Activated naive CD4-positive, alpha-beta T cell treated with anti-CD3 and anti-CD28 coated beads, Interleukin-2, amount 10 ng/mL, durations not matched to agents 7 days and 5 days (primary cell): ENCODE measurements around the gene BCAS3.
A peak's percentile ranks its signal among the peaks of the same experiment; 100 is the strongest.
"Not testable (repeated sequence)": the region's sequence is repeated elsewhere in the genome, so short reads cannot be mapped to it uniquely, and the experiment has no call there.

ENCODE experiments used
- CTCF ChIA-PET: fragments of 350-600 bp; sonication (Branson Sonifier 250); formaldehyde crosslinking; loops from one replicate; lab custom pipeline; 2021; ENCODE audit warnings: antibody characterized with exemption; lab: Charles Lee
- DNase-seq: peaks from one replicate; pipeline ENCODE4 v3.0.0-alpha.2; 2020
- H3K27ac Mint-ChIP-seq: one replicate; pipeline ENCODE4 v1.8.0; 2021; ENCODE audit warnings: mild to moderate bottlenecking, moderate library complexity, mixed read lengths
- H3K27me3 Mint-ChIP-seq: one replicate; pipeline ENCODE4 v1.8.0; 2021; ENCODE audit warnings: mild to moderate bottlenecking, mixed read lengths
- H3K36me3 Mint-ChIP-seq: one replicate; pipeline ENCODE4 v1.8.0; 2021; ENCODE audit warnings: mixed read lengths
- H3K4me1 Mint-ChIP-seq: one replicate; pipeline ENCODE4 v1.8.0; 2021; ENCODE audit warnings: mixed read lengths
- H3K4me3 Mint-ChIP-seq: one replicate; pipeline ENCODE4 v1.8.0; 2021; ENCODE audit warnings: mild to moderate bottlenecking, moderate library complexity, mixed read lengths
- H3K9me3 Mint-ChIP-seq: one replicate; pipeline ENCODE4 v1.8.0; 2021; ENCODE audit warnings: mixed read lengths

Gene BCAS3

GRCh38 chr17:60652454-60653247 lies 25.0 kb upstream of the BCAS3 start:
- no peak overlapping the region for H3K27ac Mint-ChIP-seq
- peaks cover 39% of the 10 kb centered on the region for H3K36me3 Mint-ChIP-seq
- peaks cover 25% of the 10 kb centered on the region for H3K4me1 Mint-ChIP-seq
- CTCF ChIA-PET: no interaction called here
- no peaks in the 10 kb centered on the region for H3K9me3 Mint-ChIP-seq
- H3K4me3 Mint-ChIP-seq: no peak overlapping the region
- no peaks in the 10 kb centered on the region for H3K27me3 Mint-ChIP-seq
- DNase-seq: no peak

- no peak overlapping the region for H3K27ac Mint-ChIP-seq
- no peaks in the 10 kb centered on the region for H3K27me3 Mint-ChIP-seq
- peaks cover 25% of the 10 kb centered on the region for H3K4me1 Mint-ChIP-seq
- CTCF ChIA-PET: no interaction called here
- no peaks in the 10 kb centered on the region for H3K9me3 Mint-ChIP-seq
- H3K36me3 Mint-ChIP-seq: peaks cover 34% of the 10 kb centered on the region
- H3K4me3 Mint-ChIP-seq: no peak overlapping the region
- DNase-seq: no peak
Measured at GRCh38 chr17:60653569-60653968, 24.1 kb upstream of the BCAS3 start.

GRCh38 chr17:60656499-60656898 lies 21.2 kb upstream of the BCAS3 start:
- no peak for DNase-seq
- H3K4me1 Mint-ChIP-seq: peaks cover 22% of the 10 kb centered on the region
- CTCF ChIA-PET: no interaction called here
- no peak overlapping the region for H3K27ac Mint-ChIP-seq
- no peak overlapping the region for H3K4me3 Mint-ChIP-seq
- no peaks in the 10 kb centered on the region for H3K9me3 Mint-ChIP-seq
- peaks cover 23% of the 10 kb centered on the region for H3K36me3 Mint-ChIP-seq
- no peaks in the 10 kb centered on the region for H3K27me3 Mint-ChIP-seq

- no peaks in the 10 kb centered on the region for H3K9me3 Mint-ChIP-seq
- CTCF ChIA-PET: no interaction called here
- no peaks in the 10 kb centered on the region for H3K27me3 Mint-ChIP-seq
- no peak overlapping the region for H3K4me3 Mint-ChIP-seq
- no peak overlapping the region for H3K27ac Mint-ChIP-seq
- H3K36me3 Mint-ChIP-seq: peaks cover 21% of the 10 kb centered on the region
- H3K4me1 Mint-ChIP-seq: peaks cover 2% of the 10 kb centered on the region
- no peak for DNase-seq
Measured at GRCh38 chr17:60659156-60659555, 18.5 kb upstream of the BCAS3 start.

- Mint-ChIP-seq H3K36me3 (peaks cover 23% of the 10 kb centered on the region), H3K9me3 (no peaks in the 10 kb centered on the region), H3K27ac (no peak overlapping the region), H3K4me1 (no peaks in the 10 kb centered on the region), H3K27me3 (no peaks in the 10 kb centered on the region), H3K4me3 (no peak overlapping the region)
- no peak for DNase-seq
- CTCF ChIA-PET: no interaction called here
Measured at GRCh38 chr17:60661489-60661888, 16.2 kb upstream of the BCAS3 start.

GRCh38 chr17:60664022-60664421 lies 13.6 kb upstream of the BCAS3 start:
- H3K4me3 Mint-ChIP-seq: no peak overlapping the region
- H3K9me3 Mint-ChIP-seq: no peaks in the 10 kb centered on the region
- H3K36me3 Mint-ChIP-seq: peaks cover 15% of the 10 kb centered on the region
- no peak overlapping the region for H3K27ac Mint-ChIP-seq
- no peak for DNase-seq
- H3K27me3 Mint-ChIP-seq: no peaks in the 10 kb centered on the region
- H3K4me1 Mint-ChIP-seq: no peaks in the 10 kb centered on the region
- CTCF ChIA-PET: no interaction called here

GRCh38 chr17:60665602-60666001 lies 12.0 kb upstream of the BCAS3 start:
- no peak for DNase-seq
- no peak overlapping the region for H3K4me3 Mint-ChIP-seq
- CTCF ChIA-PET: no interaction called here
- H3K9me3 Mint-ChIP-seq: no peaks in the 10 kb centered on the region
- no peaks in the 10 kb centered on the region for H3K4me1 Mint-ChIP-seq
- no peak overlapping the region for H3K27ac Mint-ChIP-seq
- no peaks in the 10 kb centered on the region for H3K27me3 Mint-ChIP-seq
- peaks cover 11% of the 10 kb centered on the region for H3K36me3 Mint-ChIP-seq

- H3K36me3 Mint-ChIP-seq, H3K4me1 Mint-ChIP-seq, H3K9me3 Mint-ChIP-seq, H3K27me3 Mint-ChIP-seq, H3K4me3 Mint-ChIP-seq, DNase-seq, H3K27ac Mint-ChIP-seq, CTCF ChIA-PET: not testable (repeated sequence)
Measured at GRCh38 chr17:60668741-60669140, 8.9 kb upstream of the BCAS3 start.

GRCh38 chr17:60671482-60671881 lies 6.2 kb upstream of the BCAS3 start:
- CTCF ChIA-PET: no interaction called here

GRCh38 chr17:60674637-60675036 lies 3.0 kb upstream of the BCAS3 start:
- H3K27me3 Mint-ChIP-seq, CTCF ChIA-PET, H3K9me3 Mint-ChIP-seq, DNase-seq, H3K27ac Mint-ChIP-seq, H3K36me3 Mint-ChIP-seq: not testable (repeated sequence)
- H3K4me3 Mint-ChIP-seq: peak overlapping the region; percentile 27
- H3K4me1 Mint-ChIP-seq: peaks cover 23% of the 10 kb centered on the region

More at GRCh38 chr17:60671482-60671881, 6.2 kb upstream of the BCAS3 start:
- H3K36me3 Mint-ChIP-seq: no peaks in the 10 kb centered on the region
- H3K4me1 Mint-ChIP-seq: peaks cover 2% of the 10 kb centered on the region
- H3K9me3 Mint-ChIP-seq: peaks cover 4% of the 10 kb centered on the region
- DNase-seq: no peak
- H3K27me3 Mint-ChIP-seq: no peaks in the 10 kb centered on the region
- no peak overlapping the region for H3K4me3 Mint-ChIP-seq
- no peak overlapping the region for H3K27ac Mint-ChIP-seq

GRCh38 chr17:60675997-60676396 lies 1.7 kb upstream of the BCAS3 start:
- Mint-ChIP-seq H3K4me1 (peaks cover 23% of the 10 kb centered on the region), H3K27ac (no peak overlapping the region), H3K4me3 (peak overlapping the region; percentile 41), H3K27me3 (no peaks in the 10 kb centered on the region), H3K9me3 (peaks cover 4% of the 10 kb centered on the region), H3K36me3 (no peaks in the 10 kb centered on the region)
- no peak for DNase-seq
- CTCF ChIA-PET: interaction anchor here (1.5 kb wide), 1 partner anchor 35 kb away, joined by 3 read pairs; no protein-coding TSS in a partner anchor

GRCh38 chr17:60676758-60677307 lies 818 bp upstream of the BCAS3 start:
- Mint-ChIP-seq H3K27me3 (no peaks in the 10 kb centered on the region), H3K4me1 (peaks cover 23% of the 10 kb centered on the region), H3K36me3 (no peaks in the 10 kb centered on the region), H3K27ac (peak overlapping the region; percentile 93), H3K9me3 (peaks cover 4% of the 10 kb centered on the region), H3K4me3 (peak overlapping the region; percentile 99)
- CTCF ChIA-PET: interaction anchor here (1.4 to 1.5 kb wide), 2 partner anchors 36 to 76 kb away, joined by 3 to 5 read pairs; no protein-coding TSS in a partner anchor
- DNase-seq: no peak

- Mint-ChIP-seq H3K4me1 (peaks cover 23% of the 10 kb centered on the region), H3K9me3 (peaks cover 4% of the 10 kb centered on the region), H3K27ac (peak overlapping the region; percentile 93), H3K4me3 (peak overlapping the region; percentile 99), H3K27me3 (no peaks in the 10 kb centered on the region), H3K36me3 (peaks cover 1% of the 10 kb centered on the region)
- DNase-seq: no peak
- CTCF ChIA-PET: interaction anchor here (1.4 kb wide), 1 partner anchor 77 kb away, joined by 5 read pairs; no protein-coding TSS in a partner anchor
Measured at GRCh38 chr17:60678118-60678444, 430 bp downstream of the BCAS3 start.

GRCh38 chr17:60679287-60679686 lies 1.6 kb downstream of the BCAS3 start:
- Mint-ChIP-seq H3K36me3 (peaks cover 1% of the 10 kb centered on the region), H3K4me3 (peak overlapping the region; percentile 46), H3K9me3 (peaks cover 4% of the 10 kb centered on the region), H3K27me3 (no peaks in the 10 kb centered on the region), H3K4me1 (peaks cover 23% of the 10 kb centered on the region), H3K27ac (no peak overlapping the region)
- CTCF ChIA-PET: no interaction called here
- DNase-seq: no peak

- peaks cover 22% of the 10 kb centered on the region for H3K4me1 Mint-ChIP-seq
- no peaks in the 10 kb centered on the region for H3K9me3 Mint-ChIP-seq
- H3K36me3 Mint-ChIP-seq: peaks cover 7% of the 10 kb centered on the region
- no peak overlapping the region for H3K4me3 Mint-ChIP-seq
- CTCF ChIA-PET: no interaction called here
- H3K27ac Mint-ChIP-seq: no peak overlapping the region
- no peak for DNase-seq
- no peaks in the 10 kb centered on the region for H3K27me3 Mint-ChIP-seq
Measured at GRCh38 chr17:60680754-60681153, 3.1 kb downstream of the BCAS3 start.
